ENCODE measurements around the gene ELF1. TPM values are rescaled to one million over a fixed set of nuclear protein-coding genes. Genes with fewer than 3 reads are reported as not detected.
"Not testable (repeated sequence)": the region's sequence is repeated elsewhere in the genome, so short reads cannot be mapped to it uniquely, and the experiment has no call there.

ELF1 gene
- total RNA-seq, 4 donors from 2014 or later, result 105 to 119 (median 110) TPM

DNA sequence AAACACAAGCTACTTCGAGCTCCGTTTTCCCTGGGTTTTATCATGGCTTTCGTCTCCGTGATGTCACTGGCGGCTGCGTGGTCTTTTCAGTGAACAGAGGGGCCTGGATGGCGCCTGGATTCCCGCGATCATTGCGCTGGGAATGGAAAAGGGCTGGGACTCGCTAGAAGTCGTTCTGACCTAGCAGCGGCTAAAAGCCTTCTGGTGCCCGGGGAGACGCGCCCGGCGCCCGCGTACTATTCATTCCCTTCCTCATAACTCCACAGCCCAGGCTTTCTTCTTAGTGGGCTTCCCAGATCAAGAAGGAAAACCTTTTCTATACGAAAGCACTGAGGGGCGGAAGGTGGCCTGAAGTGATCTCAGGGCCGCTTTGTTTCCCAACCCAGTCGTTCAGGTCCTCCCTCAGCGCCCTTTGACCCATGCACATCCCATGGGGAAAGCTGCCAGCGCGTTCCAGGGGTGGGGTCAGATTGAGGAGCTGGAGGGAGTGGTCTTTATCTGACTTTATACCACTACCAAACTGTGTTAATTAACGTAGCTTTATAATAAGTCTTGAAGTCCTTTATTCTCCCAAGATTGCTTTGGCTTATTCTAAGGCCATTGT lies 96.6 kb downstream of the ELF1 start:
- Histone ChIP-seq H3K27ac (no peak overlapping the region), H3K27me3 (no peaks in the 10 kb centered on the region), H3K9me3 (no peaks in the 10 kb centered on the region), H3K4me3 (replicated peaks in 1 of 3) (no peak overlapping the region), H3K36me3 (no peaks in the 10 kb centered on the region), H3K4me1 (peaks cover 11 to 20% of the 10 kb centered on the region in 2 donors)
- no peak for DNase-seq
- intact Hi-C loops (cut with DNase I), result loop anchor here (10.0 kb wide), 1 partner anchor 128 kb away; no protein-coding TSS in a partner anchor
- TF ChIP-seq POLR2A (IDR thresholded peaks at IDR 0.05) (no peak), CTCF (IDR thresholded peaks at IDR 0.05) (no peak)
- WGBS, 2 donors, result 61 to 71% methylated on average over 28 of the region's 28 CpGs

- H3K27ac ChIP-seq, result peak overlapping the region; percentile 54 to 91 (median 75)
- WGBS, 2 donors, result 10 to 16% methylated on average over 5 of the region's 5 CpGs
- no peaks in the 10 kb centered on the region for H3K9me3 ChIP-seq
- H3K27me3 ChIP-seq, result no peaks in the 10 kb centered on the region
- DNase-seq, result no peak
- H3K36me3 ChIP-seq, result no peaks in the 10 kb centered on the region
- peak overlapping the region; percentile 10 to 56 (median 55) for H3K4me3 ChIP-seq (replicated peaks in 1 of 3)
- TF ChIP-seq CTCF (IDR thresholded peaks at IDR 0.05) (no peak), POLR2A (IDR thresholded peaks at IDR 0.05) (no peak)
- H3K4me1 ChIP-seq, result peaks cover 18 to 29% of the 10 kb centered on the region in 2 donors
- intact Hi-C loops (cut with DNase I), result loop anchor here (10.0 kb wide), 1 partner anchor 126 kb away; no protein-coding TSS in a partner anchor
These were observed 98.3 kb downstream of the ELF1 start for GRCh38 chr13:40920826-40921225.

GRCh38 chr13:40919901-40920300 lies 99.2 kb downstream of the ELF1 start:
- peaks cover 18 to 36% of the 10 kb centered on the region in 2 donors for H3K4me1 ChIP-seq
- H3K27me3 ChIP-seq; H3K9me3 ChIP-seq; H3K4me3 ChIP-seq (replicated peaks in 1 of 3); H3K36me3 ChIP-seq: not testable (repeated sequence)
- peak; percentile 59 to 74 for DNase-seq
- intact Hi-C loops (cut with DNase I), result loop anchor here (10.0 kb wide), 1 partner anchor 125 kb away; no protein-coding TSS in a partner anchor
- peak overlapping the region; percentile 0 to 91 (median 54) for H3K27ac ChIP-seq
- WGBS, 2 donors, result 51 to 64% methylated on average over 7 of the region's 7 CpGs

DNA sequence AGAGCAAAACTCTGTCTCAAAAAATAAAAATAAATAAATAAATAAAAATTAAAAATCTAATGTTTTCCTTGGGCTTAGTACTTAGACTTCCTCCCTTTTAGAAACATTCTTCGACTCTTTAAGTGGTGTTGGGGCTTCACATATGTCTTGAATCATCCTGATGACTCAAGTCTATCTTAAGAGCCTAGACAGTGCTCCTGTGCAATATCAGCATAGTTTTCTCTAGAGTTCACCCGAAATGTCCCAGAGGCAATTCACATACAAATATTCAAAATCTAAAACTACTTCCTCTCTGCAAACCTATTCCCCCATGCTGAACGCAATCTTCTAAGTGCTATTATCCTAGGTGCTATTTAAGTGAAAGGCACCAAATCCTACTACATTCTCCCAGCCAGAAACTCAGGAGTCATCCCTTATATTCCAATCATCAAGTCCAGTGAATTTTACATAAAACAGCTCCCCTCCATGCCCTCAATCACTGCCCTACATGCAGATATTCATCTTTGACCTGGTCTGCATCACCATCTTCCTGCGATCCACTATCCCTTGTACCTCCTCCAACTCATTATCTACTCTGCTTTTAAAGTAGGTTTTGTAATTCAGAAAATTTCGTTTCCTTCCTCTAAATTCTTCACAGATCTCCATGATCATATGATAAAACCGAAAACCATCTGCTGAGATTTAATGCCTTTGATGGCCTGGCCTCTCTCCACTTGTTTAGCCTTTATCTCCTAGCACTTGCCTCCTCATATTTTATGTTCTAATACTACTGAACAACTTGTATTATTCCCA lies 102.7 kb downstream of the ELF1 start:
- H3K4me1 ChIP-seq, result peaks cover 18 to 36% of the 10 kb centered on the region in 2 donors
- H3K27ac ChIP-seq, result no peak overlapping the region
- H3K4me3 ChIP-seq (replicated peaks in 1 of 3), result no peak overlapping the region
- no peaks in the 10 kb centered on the region for H3K27me3 ChIP-seq
- intact Hi-C loops (cut with DNase I), result no loop called here
- TF ChIP-seq CTCF (IDR thresholded peaks at IDR 0.05), result no peak
- TF ChIP-seq POLR2A (IDR thresholded peaks at IDR 0.05), result no peak
- H3K9me3 ChIP-seq, result no peaks in the 10 kb centered on the region
- no peak for DNase-seq
- no peaks in the 10 kb centered on the region for H3K36me3 ChIP-seq
- WGBS, 2 donors, result 88 to 89% methylated on average over 6 of the region's 6 CpGs

GRCh38 chr13:40914863-40915262 lies 104.3 kb downstream of the ELF1 start:
- H3K4me3 ChIP-seq (replicated peaks in 1 of 3); H3K27me3 ChIP-seq; DNase-seq; H3K36me3 ChIP-seq; H3K9me3 ChIP-seq; H3K27ac ChIP-seq; intact Hi-C loops (cut with DNase I): not testable (repeated sequence)
- peaks cover 19 to 30% of the 10 kb centered on the region in 2 donors for H3K4me1 ChIP-seq

GRCh38 chr13:40911341-40911740 lies 107.8 kb downstream of the ELF1 start:
- H3K27me3 ChIP-seq, result no peaks in the 10 kb centered on the region
- intact Hi-C loops (cut with DNase I), result no loop called here
- H3K27ac ChIP-seq, result no peak overlapping the region

More at GRCh38 chr13:40911341-40911740, 107.8 kb downstream of the ELF1 start:
- no peak for TF ChIP-seq POLR2A (IDR thresholded peaks at IDR 0.05)
- no peak for TF ChIP-seq CTCF (IDR thresholded peaks at IDR 0.05)
- Histone ChIP-seq H3K4me3 (replicated peaks in 1 of 3) (no peak overlapping the region), H3K36me3 (no peaks in the 10 kb centered on the region), H3K4me1 (peaks cover 4 to 11% of the 10 kb centered on the region in 2 donors), H3K9me3 (no peaks in the 10 kb centered on the region)
- no peak for DNase-seq
